Stimulated activated CD8-positive, alpha-beta memory T cell treated with anti-CD3 and anti-CD28 coated beads, Interleukin-7, amount 100 ng/mL, for 24 hours (primary cell): ENCODE measurements around the gene DCDC2B.

Source experiments
- DNase-seq: peaks from one replicate; pipeline ENCODE4 v3.0.0-alpha.2; 2020; ENCODE audit warnings: low read depth

Gene DCDC2B

DNA sequence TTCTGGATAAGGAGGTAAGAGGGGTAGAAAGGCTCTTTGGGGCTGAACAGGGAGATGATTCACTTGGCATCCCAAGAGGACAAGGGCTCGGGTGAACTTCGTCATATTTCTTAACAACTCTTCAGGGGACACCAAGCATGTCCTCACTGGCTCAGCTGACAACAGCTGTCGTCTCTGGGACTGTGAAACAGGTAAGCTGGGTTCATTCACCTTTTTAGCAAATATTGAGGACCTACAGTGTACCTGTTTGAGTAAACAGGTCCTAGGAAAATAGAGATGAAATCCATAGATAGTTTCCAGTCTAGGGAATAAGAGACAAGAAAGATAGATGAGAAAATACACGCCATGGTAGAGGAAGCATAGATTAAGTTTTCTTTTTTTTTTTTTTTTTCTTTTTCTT lies 15.4 kb downstream of the DCDC2B start:
- DNase-seq: no peak

DNA sequence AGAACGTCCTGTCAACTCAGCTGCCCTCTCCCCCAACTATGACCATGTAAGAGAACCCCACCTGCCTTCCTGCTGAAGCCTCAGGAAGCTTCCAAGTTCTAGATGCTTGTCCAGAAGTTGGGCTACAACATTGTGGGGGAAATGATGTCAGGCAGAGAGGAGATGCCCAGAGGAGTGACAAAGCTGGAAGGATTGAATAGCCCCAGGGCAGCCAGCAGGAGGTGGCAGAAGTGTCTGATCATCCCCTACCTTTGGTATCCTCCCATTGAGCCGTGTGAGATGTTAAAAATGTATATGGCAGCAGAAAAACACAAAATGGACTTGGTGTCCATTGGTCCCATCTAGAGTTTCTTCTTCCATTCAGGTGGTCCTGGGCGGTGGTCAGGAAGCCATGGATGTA lies 19.9 kb downstream of the DCDC2B start:
- DNase-seq: no peak

DNA sequence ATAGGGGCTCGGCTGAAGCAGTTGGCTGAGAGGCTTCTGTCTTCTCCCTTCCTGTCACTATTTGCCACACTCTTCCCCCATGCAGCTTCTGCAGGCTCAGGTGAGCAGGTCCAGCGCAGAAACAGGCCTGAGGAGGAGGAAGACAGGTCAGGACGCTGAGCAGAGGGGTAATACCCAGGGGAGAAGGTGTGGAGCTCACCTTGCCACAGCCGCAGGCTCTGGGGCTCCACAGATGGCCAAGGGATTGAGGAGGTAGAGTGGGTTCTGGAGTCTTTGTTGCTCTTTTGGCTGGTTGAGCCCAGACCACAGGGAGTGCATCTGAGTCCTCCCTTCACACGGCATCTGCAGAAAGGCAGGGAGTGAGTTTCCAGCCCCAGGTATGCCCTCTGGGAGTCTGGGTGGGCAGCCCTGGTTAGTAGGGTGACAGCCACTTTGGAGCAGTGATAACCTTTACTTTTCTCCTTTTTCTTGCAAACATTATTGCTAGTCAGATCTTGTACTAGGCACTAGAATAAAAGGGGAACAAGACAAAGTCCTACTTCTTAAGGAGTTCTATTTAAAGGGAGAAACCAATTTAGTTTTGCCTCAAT lies 23.0 kb downstream of the DCDC2B start:
- DNase-seq: no peak

DNA sequence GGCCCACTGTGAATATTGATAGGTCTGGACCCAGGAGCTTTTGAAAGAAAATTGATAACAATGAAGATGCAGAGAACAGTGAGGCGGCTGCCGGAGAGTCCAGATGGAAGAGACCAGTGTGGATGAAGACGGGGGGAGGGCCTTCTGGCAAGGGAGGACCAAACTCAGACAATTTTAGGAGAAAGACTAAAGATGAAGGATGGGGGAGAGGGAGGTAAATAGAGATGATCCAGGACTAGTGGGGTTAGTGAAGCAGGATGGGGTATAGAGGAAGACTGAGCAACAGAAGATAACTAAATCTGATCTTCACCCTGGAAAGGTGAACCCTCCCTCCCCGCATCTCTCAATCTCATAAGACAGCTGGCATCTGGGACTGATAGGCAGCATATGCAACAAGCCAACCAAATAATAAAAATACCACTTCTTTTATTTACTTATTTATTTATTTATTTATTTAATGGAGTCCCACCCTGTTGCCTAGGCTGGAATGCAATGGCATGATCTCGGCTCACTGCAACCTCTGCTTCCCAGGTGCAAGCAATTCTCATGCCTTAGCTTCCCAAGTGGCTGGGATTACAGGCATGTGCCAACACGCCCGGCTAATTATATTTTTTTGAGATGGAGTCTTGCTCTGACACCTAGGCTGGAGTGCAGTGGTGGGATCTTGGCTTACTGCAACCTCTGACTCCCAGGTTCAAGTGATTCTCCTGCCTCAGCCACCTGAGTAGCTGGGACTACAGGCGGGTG lies 23.8 kb downstream of the DCDC2B start:
- no peak for DNase-seq

DNA sequence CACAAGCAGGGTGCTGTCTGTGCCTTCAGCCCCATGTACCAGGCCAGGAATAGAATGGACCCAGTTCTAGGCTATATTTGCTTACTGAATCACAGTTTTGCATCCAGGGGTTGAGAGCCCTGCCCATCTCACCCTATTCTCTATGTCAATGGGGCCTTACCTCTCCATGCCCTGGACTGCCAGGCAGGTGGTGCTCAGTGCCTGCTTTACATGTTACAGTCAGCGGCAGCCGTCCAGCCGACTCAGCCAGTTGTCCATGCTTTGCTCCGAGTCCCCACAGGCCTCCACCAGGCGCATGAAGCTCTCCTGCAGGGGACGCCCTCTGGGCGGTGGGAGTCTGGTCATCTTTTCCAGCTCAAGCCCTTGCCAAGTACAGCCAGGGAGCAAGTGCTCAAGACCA lies 25.9 kb downstream of the DCDC2B start:
- DNase-seq: no peak

DNA sequence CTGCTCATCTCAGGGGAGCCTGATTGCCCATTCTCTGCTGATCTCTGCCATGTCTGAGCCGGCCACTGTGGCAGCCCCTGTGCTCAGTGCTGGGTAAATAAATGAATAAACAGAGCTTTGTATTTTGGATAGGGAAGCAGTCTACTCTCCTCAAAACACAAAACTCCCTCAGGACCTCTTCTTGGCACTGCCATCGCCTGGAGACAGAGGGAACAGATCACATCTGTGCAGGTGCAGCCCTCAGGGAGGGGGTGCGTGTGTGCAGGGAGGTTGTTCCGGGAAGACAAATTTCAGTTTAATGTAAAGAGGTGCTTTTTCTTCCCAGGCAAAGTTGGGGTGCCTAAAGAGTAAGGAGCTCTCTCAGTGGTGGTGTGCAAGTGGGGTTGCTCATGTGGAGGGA lies 30.4 kb downstream of the DCDC2B start:
- DNase-seq: no peak

DNA sequence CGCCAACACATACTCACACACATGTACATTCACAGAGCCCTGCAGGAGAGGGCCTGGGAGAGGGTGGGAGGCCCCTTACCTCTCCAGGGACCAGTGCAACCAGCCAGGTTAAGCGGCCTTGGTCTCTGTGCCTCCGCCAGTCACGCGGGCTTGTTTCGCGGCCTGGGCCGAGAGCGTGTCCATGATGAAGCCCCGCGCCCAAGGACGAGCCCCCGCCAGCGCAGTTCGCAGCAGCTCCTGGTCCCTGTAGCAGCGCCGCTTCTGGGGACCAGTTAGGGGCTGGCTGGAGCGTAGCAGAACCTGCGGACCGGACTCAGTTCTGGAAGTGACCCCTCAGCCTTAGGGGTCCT lies 30.9 kb downstream of the DCDC2B start:
- DNase-seq: no peak

DNA sequence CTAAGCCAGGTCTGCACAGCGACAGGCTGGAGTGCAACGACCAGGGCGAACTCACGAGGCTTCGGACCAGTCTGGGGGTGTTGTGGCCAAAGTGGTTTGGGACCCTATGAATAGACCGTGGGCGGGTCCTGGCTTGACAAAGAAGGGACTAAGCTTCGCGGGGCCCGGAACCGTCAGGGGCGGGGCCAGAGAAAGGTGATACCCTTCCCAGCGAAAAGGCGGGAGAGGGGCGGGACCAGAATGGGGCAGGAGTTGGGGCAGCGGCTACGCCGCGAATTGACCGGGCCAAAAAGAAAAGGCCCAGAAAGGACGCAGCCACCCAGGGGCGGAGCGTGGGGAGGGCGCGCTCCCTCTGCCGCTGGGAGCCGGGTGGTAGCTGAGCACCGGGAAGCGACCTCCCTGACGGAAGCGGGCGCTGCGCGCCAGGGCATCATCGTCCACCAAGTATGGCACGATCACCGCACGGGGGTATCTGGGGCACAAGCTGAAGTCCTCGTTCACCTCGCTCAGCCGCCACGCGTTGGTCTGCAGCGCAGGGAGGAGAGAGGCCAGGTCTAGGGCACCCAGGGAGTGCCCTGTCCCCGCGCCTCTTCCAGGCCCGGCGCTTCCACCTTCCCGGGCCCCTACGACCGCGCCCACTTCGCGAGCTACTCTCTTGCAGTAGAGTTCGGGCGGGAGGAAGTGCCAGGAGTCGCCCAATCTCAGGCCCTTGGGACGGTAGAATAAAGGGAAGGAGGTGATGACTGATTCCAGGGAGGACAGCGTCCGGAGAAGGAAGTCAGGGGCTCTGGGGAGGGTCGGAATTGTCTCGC lies 31.5 kb downstream of the DCDC2B start:
- no peak for DNase-seq

DNA sequence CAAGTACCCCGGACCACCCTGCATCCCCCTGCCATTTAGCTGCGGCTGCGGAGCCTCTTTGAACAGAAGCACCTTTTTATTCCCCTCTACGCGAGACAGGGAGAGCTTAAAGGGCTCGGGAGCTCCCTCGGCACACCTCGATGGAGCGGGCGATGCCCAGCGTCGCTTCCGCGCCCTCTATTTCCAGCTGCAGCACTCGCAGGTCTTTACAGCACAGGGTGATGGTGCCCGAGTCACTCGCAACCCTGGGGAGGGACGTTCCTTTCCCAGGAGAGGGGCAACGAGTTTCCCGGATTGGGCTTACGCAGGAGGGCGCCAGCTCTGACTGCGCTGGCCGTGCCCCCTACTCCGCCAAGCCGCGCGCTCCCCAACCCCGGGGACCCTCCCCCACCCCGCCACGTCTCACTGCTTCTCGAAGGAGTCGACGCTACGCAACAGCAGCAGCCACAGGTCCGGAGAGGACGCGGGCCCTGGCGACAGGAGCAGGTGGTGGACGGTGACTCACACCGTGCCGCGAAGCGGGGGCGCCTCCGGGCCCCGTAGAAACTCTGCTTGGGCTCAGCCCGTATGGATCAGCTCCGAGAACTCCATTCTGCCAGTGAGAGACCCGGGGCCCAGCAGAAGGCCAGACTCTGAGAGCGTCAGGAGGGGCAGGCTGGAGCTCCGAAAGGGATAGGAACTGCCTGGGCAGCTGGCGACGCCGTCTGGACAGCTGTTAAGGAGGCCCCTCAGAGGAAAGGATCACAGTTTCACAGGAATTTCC lies 32.3 kb downstream of the DCDC2B start:
- DNase-seq: no peak

DNA sequence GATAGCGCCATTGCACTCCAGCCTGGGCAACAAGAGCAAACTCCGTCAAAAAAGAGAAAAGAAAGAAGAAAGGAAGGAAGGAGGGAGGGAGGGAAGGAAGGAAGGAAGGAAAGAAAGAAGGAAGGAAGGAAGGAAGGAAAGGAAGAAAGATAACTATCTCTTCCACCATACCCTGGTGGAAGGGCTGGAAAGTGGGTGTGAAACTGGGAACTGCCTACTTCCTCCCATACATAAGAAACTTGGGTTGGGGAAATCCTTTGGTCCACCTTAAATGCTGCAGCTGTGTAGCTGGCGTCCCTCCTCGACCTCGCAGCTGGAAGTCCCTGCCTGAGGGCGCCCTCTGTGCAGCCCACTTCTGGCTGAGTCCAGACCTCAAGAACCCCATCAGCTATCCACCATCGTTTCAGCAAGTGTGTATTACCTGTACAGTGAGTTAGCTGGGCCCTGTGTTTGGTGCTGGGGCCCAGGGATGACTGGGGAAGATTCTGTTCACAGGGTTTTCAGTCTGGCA lies 33.5 kb downstream of the DCDC2B start:
- no peak for DNase-seq

DNA sequence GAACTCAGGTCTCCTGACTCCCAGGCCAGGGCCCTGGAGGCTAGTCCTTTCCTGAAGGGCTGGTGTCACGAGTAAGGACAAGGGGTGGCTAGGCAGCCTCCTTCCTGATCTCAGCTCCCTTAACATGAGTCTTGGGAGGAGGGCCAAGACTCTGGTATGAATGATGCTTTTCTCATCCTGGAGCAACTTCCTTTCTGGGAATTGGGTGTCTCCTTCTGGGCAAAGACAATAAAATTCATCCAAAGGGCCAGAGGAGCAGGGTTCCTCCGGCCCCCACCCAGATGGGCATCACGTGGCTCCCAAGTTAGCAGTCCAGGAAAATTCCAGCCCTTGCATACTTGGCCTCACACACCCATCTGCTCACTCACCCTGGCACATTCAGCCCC lies 38.0 kb downstream of the DCDC2B start, which contains the start of gene FAM167B:
TSS of gene FAM167B (plus strand) at position 335 of the 386 bp plus-strand sequence. CDS start 200 bp downstream, outside the sequence.
- DNase-seq: no peak

DNA sequence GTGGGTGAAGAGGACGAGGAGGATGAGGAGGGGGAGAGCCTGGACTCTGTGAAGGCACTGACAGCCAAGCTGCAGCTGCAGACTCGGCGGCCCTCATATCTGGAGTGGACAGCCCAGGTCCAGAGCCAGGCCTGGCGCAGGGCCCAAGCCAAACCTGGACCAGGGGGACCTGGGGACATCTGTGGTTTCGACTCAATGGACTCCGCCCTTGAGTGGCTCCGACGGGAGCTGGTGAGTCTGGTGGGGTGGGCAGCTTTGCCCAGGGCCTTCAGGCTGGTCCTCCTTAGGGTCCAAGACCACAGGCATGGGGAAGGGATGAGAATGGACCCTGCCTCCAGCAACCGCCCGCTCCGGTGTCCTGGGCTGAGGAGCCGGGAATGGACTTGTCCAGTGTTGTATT lies 38.6 kb downstream of the DCDC2B start:
- no peak for DNase-seq

DNA sequence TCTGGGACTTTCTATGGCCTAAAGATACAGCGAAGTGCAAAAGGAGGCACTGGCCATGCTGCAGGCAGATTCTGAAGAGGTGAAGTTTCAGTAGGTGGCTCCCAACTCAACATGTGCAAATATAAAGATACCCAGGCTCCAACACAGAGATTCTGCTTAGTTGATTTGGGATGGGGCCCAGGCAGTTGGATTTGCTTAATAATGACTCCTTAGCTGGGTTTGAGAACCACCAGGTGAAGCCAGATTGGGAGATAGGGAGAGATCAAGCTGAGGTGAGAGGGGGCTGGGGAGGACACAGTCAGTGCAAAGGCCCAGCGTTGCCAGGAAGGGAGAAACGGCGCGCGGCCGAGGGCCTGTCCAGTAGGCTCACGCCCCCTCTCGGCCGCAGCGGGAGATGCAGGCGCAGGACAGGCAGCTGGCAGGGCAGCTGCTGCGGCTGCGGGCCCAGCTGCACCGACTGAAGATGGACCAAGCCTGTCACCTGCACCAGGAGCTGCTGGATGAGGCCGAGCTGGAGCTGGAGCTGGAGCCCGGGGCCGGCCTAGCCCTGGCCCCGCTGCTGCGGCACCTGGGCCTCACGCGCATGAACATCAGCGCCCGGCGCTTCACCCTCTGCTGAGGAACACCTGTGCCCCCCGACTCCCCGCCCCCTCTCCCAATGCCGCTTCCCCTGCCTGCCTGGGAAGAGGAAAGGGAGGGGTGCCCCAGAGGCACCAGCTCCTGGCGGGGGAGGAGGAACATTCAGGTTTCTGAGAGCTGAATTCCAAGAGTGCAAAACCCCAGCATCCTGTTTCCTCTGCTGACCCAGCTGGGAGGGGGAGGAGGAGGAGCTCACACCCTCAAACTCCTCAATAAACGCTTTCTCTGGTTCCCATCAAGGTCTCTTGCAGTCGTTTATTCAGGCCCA lies 39.3 kb downstream of the DCDC2B start:
- DNase-seq: peak; percentile 67

DNA sequence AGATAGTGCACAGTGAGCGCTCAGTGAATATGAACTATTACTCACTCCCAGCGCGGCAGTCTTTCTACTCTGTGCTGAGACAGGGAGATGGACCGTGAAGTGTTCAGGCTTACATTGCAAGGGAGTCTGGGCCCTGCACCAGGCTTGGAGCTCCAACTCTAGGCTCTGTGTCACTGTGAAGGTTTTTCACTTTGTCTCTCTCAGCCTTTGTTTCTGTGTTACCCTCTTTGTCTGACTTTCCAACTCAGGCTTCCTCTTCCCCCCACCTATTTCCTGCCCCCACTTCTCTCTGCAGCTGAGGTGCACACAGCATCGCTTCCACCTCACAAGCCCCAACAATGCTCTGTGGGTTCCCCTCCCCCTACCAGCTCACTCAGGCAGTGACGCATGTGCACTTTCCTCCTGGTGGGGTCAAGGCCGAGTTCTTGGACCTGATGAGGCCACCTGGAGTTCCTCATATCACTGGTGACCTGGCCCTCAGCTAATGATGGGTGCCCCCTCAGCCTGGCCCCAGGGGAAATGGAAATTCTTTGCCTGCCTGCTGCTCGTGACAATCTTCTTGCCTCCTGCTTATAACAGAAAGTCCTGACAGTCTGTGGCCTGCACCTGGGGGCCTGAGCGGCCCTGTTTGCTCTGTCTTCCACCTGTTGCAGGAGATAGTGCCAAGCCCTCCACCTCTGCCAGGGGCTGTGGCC lies 41.1 kb downstream of the DCDC2B start:
- DNase-seq: peak; percentile 57

DNA sequence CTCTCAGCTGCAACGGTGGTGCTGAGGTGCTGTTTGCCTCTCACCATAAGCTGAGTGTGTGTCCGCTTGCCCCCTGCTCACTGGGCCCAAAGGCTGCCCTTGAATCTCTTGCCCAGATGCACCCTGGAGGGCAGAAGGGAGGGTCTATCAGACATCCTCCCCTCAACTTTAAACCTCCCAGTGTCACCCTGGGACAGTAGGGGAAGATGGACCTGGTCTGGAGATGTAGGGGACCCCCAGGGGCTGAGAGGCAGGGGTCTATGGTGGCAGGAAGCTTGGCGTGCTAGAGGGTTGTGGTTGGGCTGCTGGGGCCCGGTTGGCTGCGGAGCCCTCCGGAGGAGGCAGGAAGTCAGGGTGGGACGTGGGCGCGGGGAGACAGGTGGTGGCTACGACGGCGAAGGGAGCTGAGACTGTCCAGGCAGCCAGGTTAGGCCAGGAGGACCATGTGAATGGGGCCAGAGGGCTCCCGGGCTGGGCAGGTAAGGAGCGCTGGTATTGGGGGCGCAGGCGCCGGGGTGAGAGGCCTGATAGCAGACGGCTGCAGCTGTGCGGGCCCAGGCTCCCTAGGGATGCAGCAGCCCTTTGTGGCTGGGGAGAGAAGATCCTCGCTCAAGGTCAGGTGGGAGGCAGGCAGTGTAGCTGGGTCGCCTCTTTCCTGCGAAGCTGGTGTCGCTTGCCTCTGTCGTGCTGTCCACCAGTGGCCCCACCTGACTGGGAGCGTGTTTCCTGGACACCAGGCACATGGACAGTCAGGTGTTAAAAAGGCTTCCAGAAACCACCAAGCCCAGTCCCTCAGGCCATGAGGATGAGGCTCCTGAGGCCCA lies 42.2 kb downstream of the DCDC2B start, which contains the start of gene LCK:
TSS of gene LCK (plus strand) at position 373 of the 824 bp plus-strand sequence. CDS start 23,065 bp downstream, outside the sequence.
- peak; percentile 49 for DNase-seq

DNA sequence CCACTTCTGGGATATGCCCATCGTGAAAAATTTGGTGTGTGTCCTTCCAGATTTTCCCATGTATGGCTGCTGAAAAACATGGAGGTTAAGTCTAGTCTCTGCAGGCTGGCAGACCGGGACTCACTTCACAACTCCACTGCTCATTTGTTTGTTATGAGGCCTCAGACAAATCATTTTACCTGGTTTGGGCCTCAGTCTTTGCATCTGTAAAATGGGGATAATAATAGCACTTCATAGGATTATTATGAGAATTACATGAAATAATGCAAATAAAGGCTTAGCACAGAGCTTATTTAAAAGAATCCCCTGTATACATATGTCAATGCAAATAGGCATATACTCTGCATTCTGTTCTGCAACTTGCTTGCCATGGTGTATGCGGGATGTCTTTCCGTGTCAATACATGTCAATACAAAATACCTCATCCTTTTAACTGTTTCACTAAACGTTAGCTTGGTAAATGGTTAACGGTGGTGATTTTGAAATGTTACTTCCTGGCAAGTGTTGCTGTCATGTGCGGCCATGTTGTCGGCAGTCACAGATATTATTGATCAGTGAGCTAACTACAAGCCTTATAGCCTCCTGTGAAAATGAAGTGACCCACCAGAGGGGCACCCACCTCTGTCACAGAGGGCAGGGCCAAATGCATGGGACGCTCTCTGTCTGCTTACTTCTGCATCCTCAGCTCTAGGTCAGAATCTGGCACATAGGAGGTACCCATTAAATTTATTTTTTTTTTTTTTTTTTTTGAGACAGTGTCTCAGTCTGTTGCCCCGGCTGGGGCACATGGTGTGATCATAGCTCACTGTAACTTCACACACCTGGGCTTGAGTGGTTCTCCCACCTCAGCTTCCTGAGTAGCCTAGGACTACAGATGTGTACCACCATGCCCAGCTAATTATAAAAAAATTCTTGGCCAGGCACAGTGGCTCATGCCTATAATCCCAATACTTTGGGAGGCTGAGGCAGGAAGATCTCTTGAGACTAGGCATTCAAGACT lies 46.5 kb downstream of the DCDC2B start:
- DNase-seq: no peak

DNA sequence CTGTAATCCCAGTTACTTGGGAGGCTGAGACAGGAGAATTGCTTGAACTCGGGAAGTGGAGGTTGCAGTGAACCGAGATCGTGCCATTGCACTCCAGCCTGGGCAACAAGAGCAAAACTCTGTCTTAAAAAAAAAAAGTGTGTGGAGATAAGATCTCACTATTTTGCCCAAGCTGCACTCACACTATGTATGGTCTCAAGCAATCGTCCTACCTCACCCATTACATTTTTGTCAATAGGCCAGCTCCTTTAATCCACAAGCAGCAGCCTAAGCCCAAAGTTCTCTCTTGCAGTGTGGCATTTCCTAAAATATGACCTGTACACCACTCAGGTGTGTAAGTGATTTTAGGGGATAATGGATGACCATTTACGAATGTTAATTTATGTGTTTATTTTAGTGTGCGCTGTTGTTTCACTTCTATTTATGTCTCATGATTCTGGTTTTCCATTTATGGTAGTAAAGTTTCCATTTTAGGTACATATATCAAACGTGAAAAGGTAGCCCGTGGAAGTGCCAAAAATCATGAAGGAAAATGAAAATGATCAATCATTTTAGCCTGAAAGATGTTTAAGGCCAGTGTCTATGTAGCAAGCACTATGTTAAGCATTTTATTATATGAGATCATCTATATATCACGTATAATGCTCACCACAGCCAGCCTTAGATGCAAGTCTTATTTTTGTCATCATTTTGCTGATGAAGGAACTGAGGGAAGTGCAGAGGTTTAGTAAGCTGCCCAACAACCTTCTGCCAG lies 47.8 kb downstream of the DCDC2B start:
- no peak for DNase-seq

DNA sequence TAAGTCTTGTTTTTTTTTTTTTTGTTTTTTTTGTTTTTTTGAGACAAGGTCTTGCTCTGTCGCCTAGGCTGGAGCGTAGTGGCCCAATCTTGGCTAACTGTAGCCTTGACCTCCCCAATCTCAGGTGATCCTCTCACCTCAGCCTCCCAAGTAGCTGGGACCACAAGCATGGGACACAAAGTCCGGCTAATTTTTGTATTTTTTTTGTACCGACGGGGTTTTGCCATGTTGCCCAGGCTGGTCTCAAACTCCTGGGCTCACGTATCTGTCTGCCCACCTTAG lies 48.3 kb downstream of the DCDC2B start:
- no peak for DNase-seq
